Mesendoderm (in vitro differentiated cells): Measurements from ENCODE around the gene ZNF865.

Source experiments
- DNase-seq: peaks from one replicate; pipeline ENCODE4 v3.0.0; 2013
- H2AK5ac ChIP-seq: 2 replicates; pipeline ENCODE4 v1.6.1; 2013; ENCODE audit warnings: low read length, inconsistent platforms
- H2BK120ac ChIP-seq: 2 replicates; pipeline ENCODE4 v1.6.1; 2013; ENCODE audit warnings: low read depth, mild to moderate bottlenecking, low read length, moderate library complexity, mixed read lengths
- H2BK15ac ChIP-seq: replicated peaks from 2 replicates; pipeline ENCODE4 v1.6.1; 2013; ENCODE audit warnings: low read depth, mild to moderate bottlenecking, moderate library complexity
- H2BK5ac ChIP-seq: 2 replicates; pipeline ENCODE4 v1.6.1; 2013; ENCODE audit warnings: low read length, inconsistent platforms
- H3K18ac ChIP-seq: 2 replicates; pipeline ENCODE4 v1.6.1; 2013; ENCODE audit warnings: mild to moderate bottlenecking, low read length, mixed read lengths
- H3K23ac ChIP-seq: one replicate; pipeline ENCODE4 v1.6.1; 2013; ENCODE audit warnings: low read length
- H3K27ac ChIP-seq: 2 replicates; pipeline ENCODE4 v1.5.1; 2013; ENCODE audit warnings: low read depth, mild to moderate bottlenecking, inconsistent platforms, low read length, moderate library complexity
- H3K27me3 ChIP-seq: 2 replicates; pipeline ENCODE4 v1.6.1; 2013; ENCODE audit warnings: low read length, control low read depth, mild to moderate bottlenecking, inconsistent platforms; ENCODE audit not compliant: insufficient read depth, poor library complexity
- H3K36me3 ChIP-seq: 2 replicates; pipeline ENCODE4 v1.6.1; 2013; ENCODE audit warnings: low read length, inconsistent platforms; ENCODE audit not compliant: control insufficient read depth, insufficient read depth
- H3K4ac ChIP-seq: one replicate; pipeline ENCODE4 v1.6.1; 2013; ENCODE audit warnings: low read depth, mild to moderate bottlenecking, low read length, moderate library complexity
- H3K4me1 ChIP-seq: 2 replicates; pipeline ENCODE4 v1.6.1; 2013; ENCODE audit warnings: low read depth, low read length, inconsistent platforms; ENCODE audit not compliant: control insufficient read depth
- H3K4me2 ChIP-seq: 2 replicates; pipeline ENCODE4 v1.6.1; 2013; ENCODE audit warnings: low read length
- H3K4me3 ChIP-seq: 2 replicates; pipeline ENCODE4 v1.5.1; 2013; ENCODE audit warnings: mild to moderate bottlenecking, low read length
- H3K56ac ChIP-seq: one replicate; pipeline ENCODE4 v1.6.1; 2013; ENCODE audit warnings: low read length
- H3K79me1 ChIP-seq: 2 replicates; pipeline ENCODE4 v1.6.1; 2013; ENCODE audit warnings: low read length, inconsistent platforms
- H3K79me2 ChIP-seq: 2 replicates; pipeline ENCODE4 v1.6.1; 2013; ENCODE audit warnings: mild to moderate bottlenecking, low read length; ENCODE audit not compliant: control insufficient read depth, insufficient read depth
- H3K9ac ChIP-seq: 2 replicates; pipeline ENCODE4 v1.6.1; 2013; ENCODE audit warnings: low read length, inconsistent platforms
- H4K5ac ChIP-seq: one replicate; pipeline ENCODE4 v1.6.1; 2013; ENCODE audit warnings: low read length
- H4K8ac ChIP-seq: one replicate; pipeline ENCODE4 v1.6.1; 2013; ENCODE audit warnings: low read depth, mild to moderate bottlenecking, control low read depth, low read length, moderate library complexity
- WGBS: extraction: QIAGEN DNeasy Blood & Tissue Kit; methylation state at CpG from one replicate; pipeline ENCODE4 v1.1.7; 2013; ENCODE audit warnings: low lambda C conversion rate, missing lambda C conversion rate; ENCODE audit not compliant: insufficient coverage; ENCODE audit errors: extremely low coverage; 5-methylcytosine and 5-hydroxymethylcytosine counted together

The ZNF865 gene

DNA sequence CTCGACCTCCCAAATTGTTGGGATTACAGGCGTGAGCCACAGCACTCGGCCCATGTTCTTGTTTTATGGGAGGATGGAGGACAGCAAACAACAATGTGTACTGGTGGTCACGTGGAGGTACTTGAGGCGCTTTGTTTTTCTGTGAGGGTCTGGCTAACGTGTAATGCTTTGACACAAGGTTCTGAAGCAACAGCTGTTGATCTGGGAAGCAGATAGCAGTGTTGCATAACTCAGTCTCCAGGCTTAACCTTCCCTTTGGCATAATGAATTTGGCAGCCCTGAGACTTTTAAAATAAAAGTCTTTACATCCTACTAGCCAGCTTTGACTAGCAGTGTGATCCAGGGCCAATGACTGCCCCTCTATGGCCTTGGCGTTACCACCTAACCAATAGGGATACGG lies 28.4 kb downstream of the ZNF865 start:
- H3K79me2 ChIP-seq, result peaks cover 16% of the 10 kb centered on the region
- H3K18ac ChIP-seq, result no peak overlapping the region

DNA sequence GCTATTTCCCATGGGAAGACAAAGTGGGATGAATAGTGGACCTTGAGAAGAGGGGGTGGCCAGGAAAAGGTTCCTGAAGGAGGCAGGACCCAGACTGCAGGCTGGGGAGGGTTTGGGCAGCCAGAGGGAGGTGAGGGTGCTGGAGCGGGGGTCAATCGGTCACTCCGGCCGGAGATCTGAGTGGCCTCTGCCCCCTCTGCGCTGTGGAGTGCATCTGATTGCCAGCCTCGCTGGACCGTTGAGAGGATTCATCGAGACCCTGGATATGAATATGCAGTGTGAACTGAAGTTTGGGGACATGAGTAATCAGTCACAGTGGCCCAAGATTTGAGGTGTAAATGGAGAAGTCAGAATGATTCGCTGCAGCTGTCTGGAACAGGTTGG lies 29.9 kb downstream of the ZNF865 start:
- H4K8ac ChIP-seq, result no peak overlapping the region

More for the DNA sequence above, 28.4 kb downstream of the ZNF865 start:
- H2BK5ac ChIP-seq, result no peak overlapping the region
- no peak for DNase-seq
- no peak overlapping the region for H3K4ac ChIP-seq
- no peak overlapping the region for H2BK120ac ChIP-seq
- no peaks in the 10 kb centered on the region for H3K27me3 ChIP-seq
- no peak overlapping the region for H3K56ac ChIP-seq
- H4K8ac ChIP-seq, result no peak overlapping the region
- H3K4me2 ChIP-seq, result no peak overlapping the region
- H4K5ac ChIP-seq, result peak overlapping the region; percentile 81
- no peak overlapping the region for H2BK15ac ChIP-seq
- H3K4me3 ChIP-seq, result no peak overlapping the region
- no peak overlapping the region for H3K27ac ChIP-seq
- no peaks in the 10 kb centered on the region for H3K36me3 ChIP-seq
- H3K23ac ChIP-seq, result no peak overlapping the region
- WGBS, result no CpG with 5 or more reads among the region's 8 CpGs
- H2AK5ac ChIP-seq, result no peak overlapping the region
- H3K4me1 ChIP-seq, result peaks cover 6% of the 10 kb centered on the region
- H3K9ac ChIP-seq, result no peak overlapping the region
- peaks cover 18% of the 10 kb centered on the region for H3K79me1 ChIP-seq

DNA sequence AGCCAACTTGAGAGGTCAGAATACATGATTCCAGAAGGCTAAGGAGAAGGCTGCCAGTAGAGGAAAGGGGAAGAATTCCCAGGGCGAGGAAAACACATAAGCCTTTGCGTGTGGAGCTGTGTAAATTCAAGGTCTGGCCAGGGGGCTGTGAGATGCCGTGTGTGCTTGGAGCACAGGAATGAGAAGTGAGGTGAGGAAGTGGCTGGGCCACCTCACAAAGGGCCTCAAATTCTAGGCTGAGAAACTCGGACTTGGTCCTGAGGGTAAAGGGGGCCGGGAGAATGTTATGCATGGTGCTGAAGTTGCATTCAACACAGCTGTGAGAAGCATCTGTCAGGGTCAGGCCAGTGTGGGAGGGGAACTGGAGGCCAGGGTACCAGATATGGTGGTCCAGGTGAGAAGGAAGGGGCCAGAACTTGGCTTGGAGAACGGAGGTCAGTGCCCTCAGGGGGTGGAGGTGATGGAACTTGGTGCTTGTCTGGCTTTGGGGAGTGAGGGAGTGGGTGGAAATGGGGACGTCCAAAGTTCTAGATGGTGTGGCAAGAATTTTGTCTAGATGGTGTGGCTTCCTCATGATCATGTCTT lies 30.5 kb downstream of the ZNF865 start:
- no peak overlapping the region for H3K4ac ChIP-seq
- peaks cover 18% of the 10 kb centered on the region for H3K79me1 ChIP-seq
- H2AK5ac ChIP-seq, result no peak overlapping the region
- no peak overlapping the region for H3K4me3 ChIP-seq
- WGBS, result no CpG with 5 or more reads among the region's 7 CpGs
- no peaks in the 10 kb centered on the region for H3K27me3 ChIP-seq
- H3K4me2 ChIP-seq, result peak overlapping the region; percentile 97
- H3K4me1 ChIP-seq, result peaks cover 8% of the 10 kb centered on the region
- peak overlapping the region; percentile 97 for H3K9ac ChIP-seq
- no peaks in the 10 kb centered on the region for H3K36me3 ChIP-seq
- H3K18ac ChIP-seq, result no peak overlapping the region
- H2BK120ac ChIP-seq, result no peak overlapping the region
- H3K56ac ChIP-seq, result peak overlapping the region; percentile 1
- peaks cover 16% of the 10 kb centered on the region for H3K79me2 ChIP-seq
- H4K8ac ChIP-seq, result no peak overlapping the region
- no peak for DNase-seq
- no peak overlapping the region for H4K5ac ChIP-seq
- no peak overlapping the region for H3K23ac ChIP-seq
- no peak overlapping the region for H2BK5ac ChIP-seq
- no peak overlapping the region for H2BK15ac ChIP-seq
- H3K27ac ChIP-seq, result no peak overlapping the region

More for the DNA sequence above, 29.9 kb downstream of the ZNF865 start:
- peaks cover 18% of the 10 kb centered on the region for H3K79me1 ChIP-seq
- peak overlapping the region; percentile 75 for H3K4ac ChIP-seq
- DNase-seq, result no peak
- H3K36me3 ChIP-seq, result no peaks in the 10 kb centered on the region
- H3K18ac ChIP-seq, result no peak overlapping the region
- peak overlapping the region; percentile 90 for H3K4me3 ChIP-seq
- H2BK15ac ChIP-seq, result no peak overlapping the region
- H4K5ac ChIP-seq, result no peak overlapping the region
- H3K4me2 ChIP-seq, result peak overlapping the region; percentile 97
- no peaks in the 10 kb centered on the region for H3K27me3 ChIP-seq
- H2BK5ac ChIP-seq, result no peak overlapping the region
- no peak overlapping the region for H3K23ac ChIP-seq
- H3K9ac ChIP-seq, result peak overlapping the region; percentile 97
- no CpG with 5 or more reads among the region's 9 CpGs for WGBS
- no peak overlapping the region for H3K27ac ChIP-seq
- peak overlapping the region; percentile 4 for H2AK5ac ChIP-seq
- no peak overlapping the region for H2BK120ac ChIP-seq
- peaks cover 8% of the 10 kb centered on the region for H3K4me1 ChIP-seq
- peaks cover 16% of the 10 kb centered on the region for H3K79me2 ChIP-seq
- peak overlapping the region; percentile 94 for H3K56ac ChIP-seq

DNA sequence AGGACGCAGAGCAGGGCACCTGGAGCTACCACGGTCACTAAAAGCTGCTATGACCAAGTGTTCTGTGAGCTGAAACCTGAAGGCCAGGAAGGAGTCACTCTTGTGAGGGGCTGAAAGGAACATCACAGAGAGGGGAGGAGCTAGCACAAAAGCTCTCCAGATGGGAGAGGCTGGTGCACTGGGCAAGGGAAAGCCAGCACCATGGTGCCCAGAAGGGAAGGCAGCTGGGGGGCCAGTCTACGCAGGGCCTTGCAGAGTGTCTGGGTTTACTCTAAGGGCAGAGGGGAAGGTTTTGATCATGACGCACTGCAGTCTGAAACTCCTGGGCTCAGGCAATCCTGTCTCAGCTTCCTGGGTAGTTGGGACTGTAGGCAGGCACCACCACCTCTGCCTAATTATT lies 31.3 kb downstream of the ZNF865 start:
- H3K27ac ChIP-seq, result no peak overlapping the region

DNA sequence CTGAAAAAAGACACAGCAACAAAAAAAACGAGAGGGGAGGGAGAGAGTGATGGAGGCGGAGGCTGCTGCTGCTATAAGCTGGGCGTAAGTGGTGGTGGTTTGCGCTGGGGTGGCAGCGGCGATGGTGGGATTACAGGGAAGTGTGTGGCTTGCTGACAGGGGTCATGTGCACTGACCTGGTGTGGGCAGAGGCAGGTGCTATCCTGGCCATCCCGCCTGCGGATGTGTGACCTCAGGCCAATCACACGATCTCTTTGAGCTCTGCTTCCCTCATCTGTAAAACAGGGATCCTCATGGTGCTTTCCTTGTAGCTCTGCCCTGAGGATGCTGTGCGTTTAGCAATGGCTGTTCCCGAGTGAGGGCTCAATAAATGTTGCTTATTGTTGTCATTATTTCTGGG lies 32.1 kb downstream of the ZNF865 start:
- Histone ChIP-seq H3K4me1 (peaks cover 8% of the 10 kb centered on the region), H4K8ac (no peak overlapping the region), H3K4me3 (no peak overlapping the region), H2BK15ac (no peak overlapping the region), H3K9ac (no peak overlapping the region), H3K56ac (no peak overlapping the region), H3K23ac (no peak overlapping the region), H3K27me3 (no peaks in the 10 kb centered on the region), H3K18ac (no peak overlapping the region), H4K5ac (no peak overlapping the region), H3K79me2 (peaks cover 16% of the 10 kb centered on the region), H3K27ac (no peak overlapping the region), H3K4ac (no peak overlapping the region), H3K79me1 (peaks cover 18% of the 10 kb centered on the region), H2BK120ac (no peak overlapping the region), H2AK5ac (no peak overlapping the region), H2BK5ac (no peak overlapping the region), H3K36me3 (no peaks in the 10 kb centered on the region), H3K4me2 (no peak overlapping the region)
- DNase-seq, result no peak
- no CpG with 5 or more reads among the region's 11 CpGs for WGBS

More for the DNA sequence above, 31.3 kb downstream of the ZNF865 start:
- Histone ChIP-seq H4K8ac (no peak overlapping the region), H3K23ac (no peak overlapping the region), H2BK15ac (no peak overlapping the region), H3K4me2 (no peak overlapping the region), H3K79me1 (peaks cover 18% of the 10 kb centered on the region), H2AK5ac (no peak overlapping the region), H2BK120ac (no peak overlapping the region), H3K4me3 (no peak overlapping the region), H3K18ac (no peak overlapping the region), H3K9ac (no peak overlapping the region), H3K56ac (peak overlapping the region; percentile 30), H3K79me2 (peaks cover 16% of the 10 kb centered on the region), H3K4me1 (peaks cover 8% of the 10 kb centered on the region), H2BK5ac (no peak overlapping the region), H3K4ac (no peak overlapping the region), H3K36me3 (no peaks in the 10 kb centered on the region), H4K5ac (no peak overlapping the region), H3K27me3 (no peaks in the 10 kb centered on the region)
- DNase-seq, result no peak
- WGBS, result no CpG with 5 or more reads among the region's 4 CpGs

DNA sequence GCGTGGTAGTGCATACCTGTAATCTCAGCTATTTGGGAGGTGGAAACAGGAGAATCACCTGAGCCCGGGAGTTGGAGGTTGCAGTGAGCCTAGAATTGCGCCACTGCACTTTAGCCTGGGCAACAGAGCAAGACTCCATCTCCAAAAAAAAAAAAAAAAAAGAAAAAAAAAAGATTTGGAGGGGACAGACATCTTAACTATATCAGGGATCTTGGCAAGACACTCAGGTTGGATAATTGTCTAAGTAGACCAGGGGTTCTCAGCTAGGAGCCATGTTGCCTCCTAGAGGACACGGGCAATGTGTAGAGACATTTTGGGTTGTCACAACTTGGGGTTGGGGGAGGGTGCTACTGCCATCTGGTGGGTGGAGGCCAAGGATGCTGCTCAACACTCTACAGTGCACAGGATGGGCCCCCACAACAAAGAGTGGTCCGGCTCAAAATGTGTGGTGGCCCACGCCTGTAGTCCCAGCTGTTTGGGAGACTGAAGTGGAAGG lies 33.5 kb downstream of the ZNF865 start:
- Histone ChIP-seq H3K79me1 (peaks cover 18% of the 10 kb centered on the region), H3K27ac (no peak overlapping the region), H3K56ac (no peak overlapping the region), H3K4me2 (no peak overlapping the region), H3K27me3 (no peaks in the 10 kb centered on the region), H3K36me3 (no peaks in the 10 kb centered on the region), H2BK5ac (no peak overlapping the region), H2BK120ac (no peak overlapping the region), H3K4me3 (no peak overlapping the region), H3K4ac (no peak overlapping the region), H3K4me1 (peaks cover 8% of the 10 kb centered on the region), H3K9ac (no peak overlapping the region), H4K5ac (no peak overlapping the region), H3K79me2 (peaks cover 18% of the 10 kb centered on the region), H4K8ac (no peak overlapping the region), H3K18ac (no peak overlapping the region), H2AK5ac (no peak overlapping the region), H2BK15ac (no peak overlapping the region), H3K23ac (no peak overlapping the region)
- DNase-seq, result peak; percentile 82
- no CpG with 5 or more reads among the region's 6 CpGs for WGBS
